ENCODE results near the gene GRN. TPM values are rescaled to one million over a fixed set of nuclear protein-coding genes. Genes with fewer than 3 reads are reported as not detected.
"Not testable (repeated sequence)": the region's sequence is repeated elsewhere in the genome, so short reads cannot be mapped to it uniquely, and the experiment has no call there.

Gene GRN
- total RNA-seq, 1 experiment from 2014 or later: 138 TPM

DNA sequence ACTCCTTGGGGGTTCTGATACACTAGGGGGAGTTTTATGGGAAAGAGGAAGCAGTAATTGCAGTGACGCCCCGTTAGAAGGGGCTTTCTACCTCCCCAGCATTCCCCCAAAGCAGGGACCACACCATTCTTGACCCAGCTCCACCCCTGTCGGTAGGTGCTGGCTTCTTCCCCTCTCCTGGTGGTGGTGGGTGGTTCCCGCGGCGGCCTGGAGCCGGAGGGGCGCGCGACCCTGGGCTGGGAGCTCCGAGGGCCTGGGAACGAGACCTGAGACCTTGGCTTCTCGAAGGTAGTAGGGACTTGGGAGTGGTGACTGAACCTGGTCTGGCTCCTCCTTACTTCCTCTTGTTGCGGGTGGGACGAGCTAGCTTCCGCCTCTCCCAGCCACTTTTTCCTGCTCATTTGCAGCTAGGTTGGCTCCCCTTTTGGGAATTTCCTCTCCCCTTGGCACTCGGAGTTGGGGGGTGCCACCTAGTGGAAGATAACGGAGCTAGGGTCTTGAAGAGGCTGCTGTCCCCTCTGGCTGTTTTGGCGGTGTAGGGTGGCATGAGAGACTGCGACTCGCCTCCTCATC is 438 bp downstream of the GRN start:
- DNase-seq (ENCODE audit: extremely low read depth, low read depth): peak; percentile 60

- no peak for DNase-seq (ENCODE audit: extremely low read depth, low read depth)
These were observed 1.2 kb downstream of the GRN start for GRCh38 chr17:44346064-44346844.

DNA sequence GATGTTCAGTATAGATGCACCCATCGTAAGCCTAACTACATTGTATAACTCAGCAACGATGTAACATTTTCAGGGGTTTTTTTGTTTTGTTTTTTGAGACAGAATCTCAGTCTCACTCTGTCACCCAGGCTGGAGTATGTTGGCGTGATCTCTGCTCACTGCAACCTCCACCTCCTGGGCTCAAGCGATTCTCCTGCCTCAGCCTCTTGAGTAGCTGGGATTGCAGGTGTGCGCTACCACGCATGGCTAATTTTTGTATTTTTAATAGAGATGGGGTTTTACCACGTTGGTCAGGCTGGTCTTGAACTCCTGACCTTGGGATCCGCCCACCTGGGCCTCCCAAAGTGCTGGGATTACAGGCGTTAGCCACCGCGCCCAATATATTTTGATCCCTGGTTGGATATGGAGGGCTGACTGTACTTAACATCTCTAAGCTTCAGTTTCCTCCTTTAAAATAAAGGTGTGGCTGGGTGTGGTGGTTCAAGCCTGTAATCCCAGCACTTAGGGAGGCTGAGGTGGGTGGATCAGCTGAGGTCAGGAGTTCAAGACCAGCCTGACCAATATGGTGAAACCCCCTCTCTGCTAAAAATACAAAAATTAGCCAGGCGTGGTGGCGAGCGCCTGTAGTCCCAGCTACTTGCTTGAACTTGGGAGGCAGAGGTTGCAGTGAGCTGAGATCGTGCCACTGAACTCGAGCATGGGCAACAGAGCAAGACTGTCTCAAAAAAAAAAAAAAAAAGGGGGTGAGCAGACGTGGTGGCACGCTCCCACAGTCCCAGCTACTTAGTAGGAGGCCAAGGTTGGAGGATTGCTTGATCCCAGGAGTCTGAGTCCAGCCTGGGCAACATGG is 2.3 kb downstream of the GRN start:
- not testable (repeated sequence) for DNase-seq (ENCODE audit: extremely low read depth, low read depth)

DNA sequence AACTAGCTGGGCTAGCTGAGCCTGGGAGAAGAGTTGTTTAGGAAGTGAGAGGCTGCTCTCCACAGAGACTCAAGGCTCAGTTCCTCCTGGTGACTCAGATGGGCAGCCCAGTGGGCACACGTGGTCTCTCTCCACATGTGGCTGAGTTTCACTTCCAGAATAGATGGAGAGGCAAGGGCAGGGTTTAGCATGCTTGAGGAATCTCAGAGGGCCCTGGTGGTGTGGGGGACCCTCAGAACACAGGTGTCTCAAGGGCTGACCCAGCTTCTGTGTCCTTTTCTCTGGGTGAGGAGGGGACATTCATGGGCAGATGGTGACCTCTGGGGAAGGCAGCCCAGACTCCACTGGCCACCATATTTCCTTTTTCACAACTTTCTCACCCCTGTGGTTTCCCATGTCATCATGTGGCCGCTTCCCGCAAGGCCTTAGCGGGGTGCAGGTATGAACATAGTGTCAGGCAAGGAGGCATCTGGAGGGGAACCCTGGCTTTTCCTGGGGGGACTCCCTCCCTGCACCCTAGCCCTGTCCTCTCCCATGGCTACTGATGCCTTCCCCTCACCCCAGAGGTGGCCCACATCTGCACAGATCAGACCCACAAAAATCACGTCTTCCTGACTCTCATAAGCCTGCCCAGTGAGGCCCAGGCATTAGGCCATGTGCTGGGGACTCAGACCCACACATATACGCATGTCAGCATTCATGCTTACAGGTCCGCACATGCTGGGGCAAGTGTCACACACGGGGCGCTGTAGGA is 3.3 kb downstream of the GRN start:
- DNase-seq (ENCODE audit: extremely low read depth, low read depth): no peak

- DNase-seq (ENCODE audit: extremely low read depth, low read depth): no peak
These were observed 3.9 kb downstream of the GRN start for GRCh38 chr17:44348988-44349364.

GRCh38 chr17:44349553-44350070 is 4.5 kb downstream of the GRN start:
- DNase-seq (ENCODE audit: extremely low read depth, low read depth): no peak

DNA sequence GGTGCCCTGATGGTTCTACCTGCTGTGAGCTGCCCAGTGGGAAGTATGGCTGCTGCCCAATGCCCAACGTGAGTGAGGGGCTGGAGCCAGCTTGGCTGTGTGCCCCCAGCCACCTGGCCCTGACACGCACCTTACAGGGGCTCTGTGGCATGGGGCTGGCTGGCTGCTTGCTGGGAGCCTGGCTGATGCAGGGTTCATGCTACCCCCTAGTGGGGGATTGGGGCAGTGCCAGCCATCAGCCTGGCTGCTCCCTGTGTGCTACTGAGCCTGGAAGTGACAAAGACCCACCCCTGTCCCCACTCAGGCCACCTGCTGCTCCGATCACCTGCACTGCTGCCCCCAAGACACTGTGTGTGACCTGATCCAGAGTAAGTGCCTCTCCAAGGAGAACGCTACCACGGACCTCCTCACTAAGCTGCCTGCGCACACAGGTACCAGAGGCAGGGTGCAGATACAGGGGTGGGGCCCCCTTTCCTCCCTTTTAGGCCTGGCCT is 5.7 kb downstream of the GRN start:
- peak; percentile 59 for DNase-seq (ENCODE audit: extremely low read depth, low read depth)

DNA sequence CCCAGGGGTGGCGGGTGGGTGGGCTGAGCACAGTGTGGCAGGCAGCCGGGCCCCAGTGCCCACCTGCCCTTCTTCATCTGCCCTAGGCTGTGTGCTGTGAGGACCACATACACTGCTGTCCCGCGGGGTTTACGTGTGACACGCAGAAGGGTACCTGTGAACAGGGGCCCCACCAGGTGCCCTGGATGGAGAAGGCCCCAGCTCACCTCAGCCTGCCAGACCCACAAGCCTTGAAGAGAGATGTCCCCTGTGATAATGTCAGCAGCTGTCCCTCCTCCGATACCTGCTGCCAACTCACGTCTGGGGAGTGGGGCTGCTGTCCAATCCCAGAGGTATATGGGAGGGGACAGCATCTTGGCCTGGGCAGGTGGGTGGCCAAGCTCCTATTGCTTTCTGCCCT is 6.4 kb downstream of the GRN start:
- DNase-seq (ENCODE audit: extremely low read depth, low read depth): no peak

GRCh38 chr17:44351961-44352827 is 7.1 kb downstream of the GRN start:
- no peak for DNase-seq (ENCODE audit: extremely low read depth, low read depth)

GRCh38 chr17:44352828-44353671 is 7.9 kb downstream of the GRN start:
- no peak for DNase-seq (ENCODE audit: extremely low read depth, low read depth)

DNA sequence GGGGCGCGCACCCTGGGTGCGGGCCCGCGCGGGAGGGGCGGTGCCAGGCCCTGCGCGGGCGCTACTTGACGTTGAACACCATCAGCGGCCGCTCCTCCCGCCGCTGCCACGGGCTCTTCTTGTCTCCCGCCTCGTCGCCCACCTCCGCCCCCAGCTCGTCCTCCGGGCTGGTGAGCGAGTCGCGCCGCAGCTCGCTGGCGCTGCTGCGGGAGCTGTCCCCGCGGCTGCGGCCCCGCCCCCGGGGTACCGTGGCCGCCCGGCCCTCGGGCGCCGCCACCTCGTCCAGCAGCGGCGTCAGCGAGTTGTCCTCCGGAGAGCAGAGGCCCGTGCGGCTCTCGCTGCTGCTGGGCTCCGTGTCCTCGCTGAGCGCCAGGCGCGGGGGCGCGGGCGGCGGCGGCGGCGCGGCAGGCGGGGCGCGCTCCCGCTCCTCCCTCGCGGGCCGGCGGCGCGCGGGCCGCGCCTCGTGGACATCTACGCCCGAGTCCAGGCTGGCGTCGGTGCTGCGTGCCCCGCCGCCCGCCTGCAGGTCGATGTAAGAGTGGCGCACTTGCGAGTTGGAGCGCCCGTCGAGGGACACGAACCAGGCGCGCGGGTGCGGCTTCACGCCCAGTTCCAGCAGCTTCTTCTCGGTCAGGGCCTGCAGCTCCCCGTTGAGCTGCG is 8.7 kb downstream of the GRN start:
- DNase-seq (ENCODE audit: extremely low read depth, low read depth): peak; percentile 22

GRCh38 chr17:44354582-44355561 is 9.8 kb downstream of the GRN start:
- DNase-seq (ENCODE audit: extremely low read depth, low read depth): no peak

- DNase-seq (ENCODE audit: extremely low read depth, low read depth): no peak
These were observed 10.6 kb downstream of the GRN start for GRCh38 chr17:44355642-44356099.

- no peak for DNase-seq (ENCODE audit: extremely low read depth, low read depth)
These were observed 11.1 kb downstream of the GRN start for GRCh38 chr17:44356241-44356640.

GRCh38 chr17:44358066-44358465 is 13.0 kb downstream of the GRN start:
- DNase-seq (ENCODE audit: extremely low read depth, low read depth): no peak

GRCh38 chr17:44359006-44359405 is 13.9 kb downstream of the GRN start:
- no peak for DNase-seq (ENCODE audit: extremely low read depth, low read depth)
